OCI-LY3 (cell line): ENCODE data around the gene INTS1.

Experiments
- H2AFZ ChIP-seq: fragments of 200-600, 300-600 bp; shearing (Covaris generic); 2 replicates; pipeline ENCODE4 v1.6.0; 2014; ENCODE audit warnings: antibody characterized with exemption, low read depth, low read length
- H3K27ac ChIP-seq: fragments of 200-600, 300-600 bp; sonication (generic); 2 replicates; pipeline ENCODE4 v1.5.1; 2014; ENCODE audit warnings: mild to moderate bottlenecking, low read length, moderate library complexity, mixed read lengths
- H3K27me3 ChIP-seq: fragments of 200-600, 300-600 bp; sonication (generic); 2 replicates; pipeline ENCODE4 v1.6.1; 2014; ENCODE audit warnings: low read depth, low read length, mixed read lengths
- H3K36me3 ChIP-seq: fragments of 200-600, 300-600 bp; sonication (generic); replicated peaks from 2 replicates; pipeline ENCODE3; 2014; ENCODE audit warnings: low read depth, low read length, mixed read lengths
- H3K4me1 ChIP-seq: fragments of 300-600, 200-600 bp; sonication (generic); 2 replicates; pipeline ENCODE4 v1.6.1; 2014; ENCODE audit warnings: low read length, mixed read lengths
- H3K4me2 ChIP-seq: fragments of 200-600, 300-600 bp; sonication (generic); 2 replicates; pipeline ENCODE4 v1.6.1; 2014; ENCODE audit warnings: low read length, mixed read lengths
- H3K4me3 ChIP-seq: fragments of 300-600, 200-600 bp; sonication (generic); 2 replicates; pipeline ENCODE4 v1.5.1; 2014; ENCODE audit warnings: antibody characterized with exemption, mild to moderate bottlenecking, low read length, moderate library complexity
- H3K79me2 ChIP-seq: fragments of 300-600, 200-600 bp; shearing (Covaris generic); 2 replicates; pipeline ENCODE4 v1.6.1; 2014; ENCODE audit warnings: mild to moderate bottlenecking, low read length, mixed read lengths
- H3K9ac ChIP-seq: fragments of 300-600, 200-600 bp; shearing (Covaris generic); 2 replicates; pipeline ENCODE4 v1.6.0; 2014; ENCODE audit warnings: mild to moderate bottlenecking, low read length, moderate library complexity
- H3K9me3 ChIP-seq: fragments of 200-600, 300-600 bp; shearing (Covaris generic); 2 replicates; pipeline ENCODE4 v1.6.1; 2014; ENCODE audit warnings: low read length, mixed read lengths; ENCODE audit not compliant: insufficient read depth
- H4K20me1 ChIP-seq: fragments of 200-600, 300-600 bp; sonication (generic); 2 replicates; pipeline ENCODE4 v1.6.1; 2016; ENCODE audit warnings: low read length, mixed read lengths; ENCODE audit not compliant: insufficient read depth
- CTCF ChIP-seq: fragments of 200-600, 300-600 bp; sonication (generic); IDR thresholded peaks from 2 replicates; pipeline ENCODE4 v1.5.1; 2014; ENCODE audit warnings: antibody characterized with exemption, low read length, low read depth
- EZH2phosphoT487 ChIP-seq: fragments of 200-600 bp; shearing (Covaris generic); IDR thresholded peaks from 2 replicates; pipeline ENCODE4 v1.6.1; 2018; ENCODE audit warnings: antibody characterized with exemption, mixed run types, low read depth

INTS1 gene

GRCh38 chr7:1490837-1491236, 13.4 kb downstream of the INTS1 start:
- Histone ChIP-seq H4K20me1 (no peaks in the 10 kb centered on the region), H3K27me3 (no peaks in the 10 kb centered on the region), H3K9me3 (no peaks in the 10 kb centered on the region), H3K4me1 (no peaks in the 10 kb centered on the region), H3K9ac (no peak overlapping the region), H3K79me2 (no peaks in the 10 kb centered on the region), H3K4me2 (no peak overlapping the region), H3K4me3 (no peak overlapping the region), H3K36me3 (no peaks in the 10 kb centered on the region), H3K27ac (no peak overlapping the region), H2AFZ (no peak overlapping the region)
- TF ChIP-seq CTCF (no peak), EZH2phosphoT487 (no peak)

GRCh38 chr7:1489336-1489735, 14.9 kb downstream of the INTS1 start:
- Histone ChIP-seq H3K79me2 (no peaks in the 10 kb centered on the region), H3K27me3 (no peaks in the 10 kb centered on the region), H3K4me2 (no peak overlapping the region)

GRCh38 chr7:1488016-1488415, 16.2 kb downstream of the INTS1 start:
- no peak overlapping the region for H3K27ac ChIP-seq
- H2AFZ ChIP-seq, result no peak overlapping the region
- H3K9ac ChIP-seq, result no peak overlapping the region
- H3K27me3 ChIP-seq, result no peaks in the 10 kb centered on the region
- TF ChIP-seq EZH2phosphoT487 (no peak), CTCF (no peak)
- H3K4me3 ChIP-seq, result no peak overlapping the region
- H3K36me3 ChIP-seq, result no peaks in the 10 kb centered on the region
- no peaks in the 10 kb centered on the region for H3K9me3 ChIP-seq
- H3K79me2 ChIP-seq, result no peaks in the 10 kb centered on the region
- H4K20me1 ChIP-seq, result no peaks in the 10 kb centered on the region
- no peaks in the 10 kb centered on the region for H3K4me1 ChIP-seq
- no peak overlapping the region for H3K4me2 ChIP-seq

More at GRCh38 chr7:1489336-1489735, 14.9 kb downstream of the INTS1 start:
- TF ChIP-seq CTCF (no peak), EZH2phosphoT487 (no peak)
- H3K4me1 ChIP-seq, result no peaks in the 10 kb centered on the region
- no peak overlapping the region for H3K27ac ChIP-seq
- no peak overlapping the region for H2AFZ ChIP-seq
- no peaks in the 10 kb centered on the region for H3K9me3 ChIP-seq
- H3K9ac ChIP-seq, result no peak overlapping the region
- no peak overlapping the region for H3K4me3 ChIP-seq
- no peaks in the 10 kb centered on the region for H4K20me1 ChIP-seq
- no peaks in the 10 kb centered on the region for H3K36me3 ChIP-seq

GRCh38 chr7:1487466-1487865, 16.7 kb downstream of the INTS1 start:
- TF ChIP-seq CTCF, result no peak
- TF ChIP-seq EZH2phosphoT487, result no peak
- Histone ChIP-seq H3K27me3 (no peaks in the 10 kb centered on the region), H3K36me3 (no peaks in the 10 kb centered on the region), H3K9me3 (no peaks in the 10 kb centered on the region), H3K27ac (no peak overlapping the region), H3K4me1 (no peaks in the 10 kb centered on the region), H3K9ac (no peak overlapping the region), H3K4me3 (no peak overlapping the region), H4K20me1 (no peaks in the 10 kb centered on the region), H3K79me2 (no peaks in the 10 kb centered on the region), H3K4me2 (no peak overlapping the region), H2AFZ (no peak overlapping the region)
